DOHH2 (cell line): ENCODE results near the gene AKNA.
A peak's percentile ranks its signal among the peaks of the same experiment; 100 is the strongest.

Experiments used
- H3F3A ChIP-seq: fragments of 200-600 bp; sonication (generic), shearing (Covaris generic); 2 replicates; pipeline ENCODE4 v1.6.0; 2016; ENCODE audit warnings: antibody characterized with exemption, mild to moderate bottlenecking; ENCODE audit not compliant: control insufficient read depth, insufficient read depth
- H3K27ac ChIP-seq: fragments of 200-600 bp; sonication (generic); 2 replicates; pipeline ENCODE4 v1.5.1; 2014; ENCODE audit warnings: low read depth, mild to moderate bottlenecking, low read length, moderate library complexity
- H3K27me3 ChIP-seq: fragments of 200-600 bp; sonication (generic); 2 replicates; pipeline ENCODE4 v1.6.1; 2014; ENCODE audit warnings: mild to moderate bottlenecking, low read length, mixed read lengths; ENCODE audit not compliant: control insufficient read depth
- H3K36me3 ChIP-seq: fragments of 200-600 bp; sonication (generic); 2 replicates; pipeline ENCODE4 v1.6.1; 2014; ENCODE audit warnings: mild to moderate bottlenecking, low read length, moderate library complexity, mixed read lengths; ENCODE audit not compliant: control insufficient read depth
- H3K4me1 ChIP-seq: fragments of 200-600 bp; sonication (generic); 2 replicates; pipeline ENCODE4 v1.6.1; 2014; ENCODE audit warnings: mild to moderate bottlenecking, low read length, mixed read lengths; ENCODE audit not compliant: control insufficient read depth
- H3K4me2 ChIP-seq: fragments of 200-600 bp; sonication (generic); 2 replicates; pipeline ENCODE4 v1.6.0; 2014; ENCODE audit warnings: mild to moderate bottlenecking, low read length, moderate library complexity
- H3K4me3 ChIP-seq: fragments of 200-600 bp; sonication (generic); 2 replicates; pipeline ENCODE4 v1.5.1; 2014; ENCODE audit warnings: mild to moderate bottlenecking, low read length, mixed read lengths
- H3K79me2 ChIP-seq: fragments of 200-600 bp; sonication (generic); 2 replicates; pipeline ENCODE4 v1.6.1; 2014; ENCODE audit warnings: mild to moderate bottlenecking, low read length, mixed read lengths; ENCODE audit not compliant: control insufficient read depth
- H3K9me2 ChIP-seq: fragments of 200-600 bp; sonication (generic); replicated peaks from 2 replicates; pipeline ENCODE4 v1.6.1; 2014; ENCODE audit warnings: mild to moderate bottlenecking, low read length, mixed read lengths; ENCODE audit not compliant: control insufficient read depth
- H3K9me3 ChIP-seq: fragments of 200-600 bp; sonication (generic); 2 replicates; pipeline ENCODE4 v1.6.1; 2014; ENCODE audit warnings: antibody characterized with exemption, low read length, mixed read lengths; ENCODE audit not compliant: control insufficient read depth, insufficient read depth
- H4K20me1 ChIP-seq: fragments of 200-600 bp; sonication (generic); 2 replicates; pipeline ENCODE4 v1.6.0; 2014; ENCODE audit warnings: low read depth, mild to moderate bottlenecking, antibody characterized with exemption, low read length, moderate library complexity; ENCODE audit not compliant: control insufficient read depth, insufficient read depth
- EZH2phosphoT487 ChIP-seq: fragments of 200-600 bp; sonication (generic); IDR thresholded peaks from 2 replicates; pipeline ENCODE4 v1.6.1; 2017; ENCODE audit warnings: borderline replicate concordance, mild to moderate bottlenecking, antibody characterized with exemption, low read length, moderate library complexity, mixed read lengths
- TF ChIP-seq, protein P1 (sequence below): fragments of 200-600 bp; sonication (generic); IDR thresholded peaks from one replicate; pipeline ENCODE4 v1.5.1; 2014; ENCODE audit warnings: antibody characterized with exemption, mild to moderate bottlenecking, low read depth, low read length; ENCODE audit not compliant: poor library complexity, severe bottlenecking

Gene AKNA

DNA sequence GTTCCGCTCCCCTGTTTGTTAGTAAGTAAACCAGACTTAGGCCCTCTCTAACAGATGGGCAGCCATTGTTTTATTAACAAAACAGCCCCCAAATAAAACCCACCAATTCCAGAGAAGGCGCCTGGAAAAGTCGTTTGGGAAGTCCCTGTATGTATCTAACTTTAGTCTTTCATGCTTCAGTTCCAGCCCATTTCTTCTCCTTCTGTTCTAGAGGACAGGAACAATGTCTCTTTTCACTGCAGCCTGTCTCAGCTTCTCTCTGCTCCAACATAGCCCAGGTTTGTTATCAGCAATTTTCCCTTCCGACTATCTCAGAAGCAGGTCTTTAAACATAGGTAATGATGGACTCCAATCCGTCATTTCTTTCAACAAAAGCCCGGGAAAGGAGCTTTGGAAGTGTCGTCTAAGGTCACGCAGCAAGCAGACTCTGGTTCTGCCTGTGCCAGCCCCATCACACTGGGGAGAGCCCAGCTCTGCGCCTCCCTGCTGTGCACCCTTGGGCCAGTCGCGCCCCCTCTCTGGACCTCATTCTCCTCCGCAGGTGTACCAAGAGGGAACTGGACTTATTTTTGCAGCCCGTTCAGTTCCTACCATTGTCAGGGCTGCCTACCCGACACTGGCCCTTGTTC, 9.6 kb upstream of the AKNA start:
- peaks cover 54% of the 10 kb centered on the region for H3K4me1 ChIP-seq
- H3K4me2 ChIP-seq = peak overlapping the region; percentile 72
- H3K4me3 ChIP-seq = peak overlapping the region; percentile 79
- H3K27me3 ChIP-seq = no peaks in the 10 kb centered on the region
- H3K9me2 ChIP-seq = no peaks in the 10 kb centered on the region
- no peaks in the 10 kb centered on the region for H4K20me1 ChIP-seq
- peak overlapping the region; percentile 95 for H3K27ac ChIP-seq
- H3F3A ChIP-seq = peaks cover 17% of the 10 kb centered on the region
- peaks cover 30% of the 10 kb centered on the region for H3K36me3 ChIP-seq
- TF ChIP-seq, protein P1, sequence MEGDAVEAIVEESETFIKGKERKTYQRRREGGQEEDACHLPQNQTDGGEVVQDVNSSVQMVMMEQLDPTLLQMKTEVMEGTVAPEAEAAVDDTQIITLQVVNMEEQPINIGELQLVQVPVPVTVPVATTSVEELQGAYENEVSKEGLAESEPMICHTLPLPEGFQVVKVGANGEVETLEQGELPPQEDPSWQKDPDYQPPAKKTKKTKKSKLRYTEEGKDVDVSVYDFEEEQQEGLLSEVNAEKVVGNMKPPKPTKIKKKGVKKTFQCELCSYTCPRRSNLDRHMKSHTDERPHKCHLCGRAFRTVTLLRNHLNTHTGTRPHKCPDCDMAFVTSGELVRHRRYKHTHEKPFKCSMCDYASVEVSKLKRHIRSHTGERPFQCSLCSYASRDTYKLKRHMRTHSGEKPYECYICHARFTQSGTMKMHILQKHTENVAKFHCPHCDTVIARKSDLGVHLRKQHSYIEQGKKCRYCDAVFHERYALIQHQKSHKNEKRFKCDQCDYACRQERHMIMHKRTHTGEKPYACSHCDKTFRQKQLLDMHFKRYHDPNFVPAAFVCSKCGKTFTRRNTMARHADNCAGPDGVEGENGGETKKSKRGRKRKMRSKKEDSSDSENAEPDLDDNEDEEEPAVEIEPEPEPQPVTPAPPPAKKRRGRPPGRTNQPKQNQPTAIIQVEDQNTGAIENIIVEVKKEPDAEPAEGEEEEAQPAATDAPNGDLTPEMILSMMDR = no peak
- TF ChIP-seq EZH2phosphoT487 = no peak
- H3K9me3 ChIP-seq = no peaks in the 10 kb centered on the region
- peaks cover 45% of the 10 kb centered on the region for H3K79me2 ChIP-seq

- H3K27me3 ChIP-seq = no peaks in the 10 kb centered on the region
- no peaks in the 10 kb centered on the region for H3K9me3 ChIP-seq
- H3K27ac ChIP-seq = peak overlapping the region; percentile 95
- peaks cover 60% of the 10 kb centered on the region for H3K4me1 ChIP-seq
- H3K36me3 ChIP-seq = peaks cover 36% of the 10 kb centered on the region
- no peak for TF ChIP-seq EZH2phosphoT487
- TF ChIP-seq, protein P1 = no peak
- H3F3A ChIP-seq = peaks cover 23% of the 10 kb centered on the region
- peaks cover 52% of the 10 kb centered on the region for H3K79me2 ChIP-seq
- no peaks in the 10 kb centered on the region for H4K20me1 ChIP-seq
- no peaks in the 10 kb centered on the region for H3K9me2 ChIP-seq
- H3K4me3 ChIP-seq = peak overlapping the region; percentile 79
- peak overlapping the region; percentile 72 for H3K4me2 ChIP-seq
Observed at GRCh38 chr9:114396558-114397218, 8.9 kb upstream of the AKNA start.

DNA sequence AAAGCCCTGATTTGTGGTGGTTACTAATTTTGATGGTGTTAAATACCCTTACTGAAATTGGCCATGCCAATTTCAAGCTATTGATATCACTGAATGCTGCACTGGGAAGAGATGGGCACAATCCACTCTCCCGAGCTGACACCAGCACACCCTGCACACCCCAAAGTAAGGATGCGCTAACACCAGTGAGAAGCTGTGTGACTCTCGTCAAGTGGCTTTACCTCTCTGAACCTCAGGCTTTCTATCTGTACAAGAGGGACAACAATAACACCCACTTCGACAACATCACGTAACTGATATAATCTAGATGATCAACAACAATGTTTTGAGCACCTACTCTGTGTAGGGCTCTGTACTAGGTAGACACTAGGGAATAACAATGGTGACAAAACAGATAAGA, 8.0 kb upstream of the AKNA start:
- peaks cover 31% of the 10 kb centered on the region for H3F3A ChIP-seq
- peaks cover 43% of the 10 kb centered on the region for H3K36me3 ChIP-seq
- H3K4me3 ChIP-seq = peak overlapping the region; percentile 79
- H3K27ac ChIP-seq = peak overlapping the region; percentile 95
- TF ChIP-seq, protein P1 = no peak
- no peak for TF ChIP-seq EZH2phosphoT487
- peak overlapping the region; percentile 72 for H3K4me2 ChIP-seq
- peaks cover 60% of the 10 kb centered on the region for H3K79me2 ChIP-seq
- no peaks in the 10 kb centered on the region for H3K9me3 ChIP-seq
- peaks cover 69% of the 10 kb centered on the region for H3K4me1 ChIP-seq
- H3K9me2 ChIP-seq = no peaks in the 10 kb centered on the region
- no peaks in the 10 kb centered on the region for H4K20me1 ChIP-seq
- H3K27me3 ChIP-seq = no peaks in the 10 kb centered on the region
